ENCODE results near the gene RPS6KA3.

Gene RPS6KA3

DNA sequence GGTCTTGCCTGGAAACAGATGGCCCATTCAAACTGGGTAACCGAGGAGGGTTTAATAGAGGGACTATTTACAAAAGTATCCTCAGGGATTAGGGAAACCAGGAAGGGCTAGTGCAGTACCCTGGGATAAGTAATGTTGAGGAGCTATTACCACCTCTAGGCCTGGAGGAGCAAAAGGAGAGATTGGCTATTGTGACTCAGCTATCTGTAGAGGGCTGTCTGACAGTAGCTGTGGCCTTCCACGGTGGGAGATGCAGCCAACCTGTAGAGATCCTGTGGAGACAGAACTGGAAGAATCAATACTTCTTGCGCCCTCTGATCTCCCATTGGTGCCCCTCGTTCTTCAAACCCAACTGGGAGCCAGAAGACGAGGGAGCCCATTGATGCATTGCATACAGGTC is 34.1 kb upstream of the RPS6KA3 start:
- H3K27ac ChIP-seq, result no peak overlapping the region
- TF ChIP-seq, protein P1, sequence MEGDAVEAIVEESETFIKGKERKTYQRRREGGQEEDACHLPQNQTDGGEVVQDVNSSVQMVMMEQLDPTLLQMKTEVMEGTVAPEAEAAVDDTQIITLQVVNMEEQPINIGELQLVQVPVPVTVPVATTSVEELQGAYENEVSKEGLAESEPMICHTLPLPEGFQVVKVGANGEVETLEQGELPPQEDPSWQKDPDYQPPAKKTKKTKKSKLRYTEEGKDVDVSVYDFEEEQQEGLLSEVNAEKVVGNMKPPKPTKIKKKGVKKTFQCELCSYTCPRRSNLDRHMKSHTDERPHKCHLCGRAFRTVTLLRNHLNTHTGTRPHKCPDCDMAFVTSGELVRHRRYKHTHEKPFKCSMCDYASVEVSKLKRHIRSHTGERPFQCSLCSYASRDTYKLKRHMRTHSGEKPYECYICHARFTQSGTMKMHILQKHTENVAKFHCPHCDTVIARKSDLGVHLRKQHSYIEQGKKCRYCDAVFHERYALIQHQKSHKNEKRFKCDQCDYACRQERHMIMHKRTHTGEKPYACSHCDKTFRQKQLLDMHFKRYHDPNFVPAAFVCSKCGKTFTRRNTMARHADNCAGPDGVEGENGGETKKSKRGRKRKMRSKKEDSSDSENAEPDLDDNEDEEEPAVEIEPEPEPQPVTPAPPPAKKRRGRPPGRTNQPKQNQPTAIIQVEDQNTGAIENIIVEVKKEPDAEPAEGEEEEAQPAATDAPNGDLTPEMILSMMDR (conservative IDR thresholded peaks at IDR 0.05), result no peak

DNA sequence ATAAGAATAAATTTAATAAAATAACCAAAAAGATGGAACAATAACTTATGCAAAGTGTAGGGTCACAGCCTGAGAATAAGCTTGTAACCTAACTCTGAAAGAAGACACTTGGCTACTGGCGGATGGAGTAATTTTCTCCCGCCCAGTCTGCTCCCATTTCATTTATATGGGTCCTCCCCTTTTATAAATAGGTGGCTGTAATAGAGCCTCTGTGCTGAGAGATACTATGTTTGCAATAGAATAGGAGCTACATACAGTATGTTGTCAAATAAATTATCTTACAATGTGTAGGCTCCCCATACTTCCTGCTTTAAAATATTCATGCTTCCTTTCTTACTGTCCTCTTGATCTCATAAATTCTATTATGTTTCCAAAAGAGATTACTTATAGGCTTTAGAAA is 28.2 kb upstream of the RPS6KA3 start:
- TF ChIP-seq, protein P1 (conservative IDR thresholded peaks at IDR 0.05), result no peak
- H3K27ac ChIP-seq, result no peak overlapping the region

DNA sequence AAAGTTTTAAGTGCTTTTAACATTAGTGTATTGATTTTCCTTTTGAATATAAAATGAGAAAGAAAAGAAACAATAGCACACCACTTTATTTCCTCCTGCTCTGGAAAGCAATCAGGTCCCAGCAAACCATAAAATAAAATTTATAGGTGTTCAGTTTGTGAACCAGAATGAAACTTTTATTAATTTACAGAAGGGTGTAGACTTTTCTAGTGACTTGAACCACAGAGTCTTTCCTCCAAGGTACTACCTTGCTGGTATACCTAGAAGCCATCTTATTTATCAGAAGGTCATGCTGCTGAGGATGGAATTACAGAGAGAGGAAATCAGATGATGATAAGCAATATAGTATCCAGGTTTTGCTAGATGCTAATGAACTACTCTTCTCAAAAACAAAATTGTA is 27.6 kb upstream of the RPS6KA3 start:
- no peak overlapping the region for H3K27ac ChIP-seq
- TF ChIP-seq, protein P1 (conservative IDR thresholded peaks at IDR 0.05), result no peak

DNA sequence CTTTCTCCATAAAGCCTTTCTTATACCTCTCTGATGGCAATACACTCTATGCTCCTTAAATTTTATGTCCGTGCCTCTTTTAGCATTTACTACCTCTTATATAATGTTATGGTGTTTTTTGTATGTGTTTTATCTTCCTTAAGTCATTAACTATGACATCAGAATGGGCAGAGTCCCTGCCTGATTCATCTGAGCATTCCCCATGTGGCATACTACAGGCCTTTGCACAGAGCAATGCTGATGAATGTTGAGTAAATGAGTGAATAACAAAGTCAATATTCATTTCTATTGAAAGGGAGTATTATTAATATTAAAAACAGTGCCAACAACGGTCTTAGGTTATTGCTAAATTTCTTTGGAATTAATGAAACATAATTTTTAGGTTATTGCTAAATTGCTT is 18.8 kb upstream of the RPS6KA3 start:
- no peak overlapping the region for H3K27ac ChIP-seq
- TF ChIP-seq, protein P1 (conservative IDR thresholded peaks at IDR 0.05), result no peak

DNA sequence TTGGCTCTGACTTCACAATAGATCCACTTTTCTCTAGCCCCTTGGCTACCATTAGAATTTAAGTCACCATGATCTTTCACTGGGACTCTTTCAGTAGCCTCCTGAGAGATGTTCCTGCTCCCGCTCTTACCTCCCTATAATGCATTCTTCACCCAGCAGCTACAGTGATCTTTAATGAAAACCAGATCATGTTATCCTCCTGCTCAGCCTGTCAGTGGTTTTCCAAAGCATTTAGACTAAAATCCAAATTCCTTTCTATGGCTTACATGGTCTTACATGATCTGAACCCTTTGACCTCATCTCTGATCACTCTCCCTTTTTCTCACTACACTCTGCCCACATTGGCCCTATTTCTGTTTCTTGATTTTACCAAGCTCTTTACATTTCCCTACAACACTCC is 18.3 kb upstream of the RPS6KA3 start:
- no peak overlapping the region for H3K27ac ChIP-seq

DNA sequence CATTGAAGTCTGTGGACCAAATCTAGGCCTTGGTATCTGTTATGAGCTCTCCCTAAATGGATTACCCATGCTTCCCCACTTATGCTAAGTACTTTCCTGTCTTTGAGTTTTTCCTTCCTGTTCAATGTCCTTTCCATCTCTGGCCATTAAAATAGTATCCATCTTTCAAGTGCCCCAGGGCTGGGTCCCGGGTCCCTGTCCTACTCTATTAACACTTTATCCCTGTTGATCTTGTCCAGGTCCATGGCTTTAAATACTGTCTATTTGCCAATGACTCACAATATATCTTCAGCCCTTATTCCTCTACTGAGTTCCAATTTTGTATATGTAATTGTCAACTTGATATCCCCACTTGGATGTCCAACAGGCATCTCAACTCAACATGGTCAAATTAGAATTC is 17.7 kb upstream of the RPS6KA3 start:
- H3K27ac ChIP-seq, result no peak overlapping the region
- TF ChIP-seq, protein P1 (conservative IDR thresholded peaks at IDR 0.05), result no peak

More for the DNA sequence above, 18.3 kb upstream of the RPS6KA3 start:
- TF ChIP-seq, protein P1 (conservative IDR thresholded peaks at IDR 0.05), result no peak

DNA sequence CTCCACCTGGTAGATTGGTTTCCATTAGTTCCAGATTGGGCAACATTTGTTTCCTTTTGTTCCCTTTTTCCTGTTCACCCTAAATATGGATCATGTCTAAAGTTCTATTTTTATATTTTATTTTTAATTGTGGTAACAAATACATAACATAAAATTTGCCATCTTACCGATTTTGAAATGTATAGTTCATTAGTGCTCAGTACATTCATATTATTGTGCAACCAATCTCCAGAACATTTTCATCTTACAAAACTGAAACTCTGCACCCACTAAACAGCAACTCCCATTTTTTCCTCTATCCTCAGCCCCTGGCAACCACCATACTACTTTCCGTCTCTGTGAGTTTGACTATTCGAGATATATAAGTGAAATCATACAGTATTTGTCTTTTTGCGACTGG is 14.2 kb upstream of the RPS6KA3 start:
- H3K27ac ChIP-seq, result no peak overlapping the region
- TF ChIP-seq, protein P1 (conservative IDR thresholded peaks at IDR 0.05), result no peak

DNA sequence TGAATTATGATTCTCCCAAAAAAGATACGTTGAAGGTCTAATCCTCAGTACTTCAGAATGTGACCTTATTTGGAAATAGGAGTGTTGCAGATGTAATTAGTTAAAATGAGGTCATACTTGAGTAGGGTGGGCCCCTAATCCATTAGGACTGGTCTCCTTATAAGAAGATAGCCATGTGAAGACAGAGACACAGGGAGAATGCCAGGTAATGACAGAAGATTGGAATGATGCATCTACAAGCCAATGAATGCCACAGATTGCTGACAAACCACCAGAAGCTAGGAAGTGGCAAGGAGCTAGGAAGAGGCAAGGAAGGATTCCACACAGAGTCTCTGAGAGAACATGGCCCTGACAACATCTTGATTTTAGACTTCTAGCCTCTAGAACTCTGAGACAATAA is 7.4 kb upstream of the RPS6KA3 start:
- TF ChIP-seq, protein P1 (conservative IDR thresholded peaks at IDR 0.05), result no peak
- H3K27ac ChIP-seq, result no peak overlapping the region

Measured in VCaP (cell line).